Mesenchymal stem cell (in vitro differentiated cells and primary cell): ENCODE data around the gene POLR2F.

ENCODE experiments used
- DNase-seq: peaks from one replicate; pipeline ENCODE4 v3.0.0-alpha.2; 2013
- H2AFZ ChIP-seq: one replicate; pipeline ENCODE4 v1.6.1; 2013; ENCODE audit warnings: low read depth, mild to moderate bottlenecking, control low read depth, inconsistent platforms, low read length, moderate library complexity
- H2AK5ac ChIP-seq: 2 replicates; pipeline ENCODE4 v1.6.1; 2013; ENCODE audit warnings: low read length, moderate library complexity, mild to moderate bottlenecking, inconsistent platforms; ENCODE audit not compliant: severe bottlenecking
- H2BK120ac ChIP-seq: one replicate; pipeline ENCODE4 v1.6.1; 2013; ENCODE audit warnings: low read depth, mild to moderate bottlenecking, inconsistent platforms, low read length, moderate library complexity
- H2BK12ac ChIP-seq, 2 experiments: one replicate each; pipeline ENCODE4 v1.6.1; 2013; ENCODE audit warnings: inconsistent platforms in 2 of 2, low read length in 2 of 2, mild to moderate bottlenecking in 2 of 2, moderate library complexity in 2 of 2, control low read depth in 1 of 2
- H2BK15ac ChIP-seq: one replicate; pipeline ENCODE4 v1.6.1; 2013; ENCODE audit warnings: mild to moderate bottlenecking, low read depth, inconsistent platforms; ENCODE audit not compliant: poor library complexity, severe bottlenecking
- H2BK5ac ChIP-seq: 2 replicates; pipeline ENCODE4 v1.6.1; 2013; ENCODE audit warnings: low read depth, mild to moderate bottlenecking, low read length, control low read depth, inconsistent platforms; ENCODE audit not compliant: poor library complexity, severe bottlenecking
- H3K14ac ChIP-seq, 2 experiments: one replicate each; pipeline ENCODE4 v1.6.1; 2013; ENCODE audit warnings: inconsistent platforms in 2 of 2, low read length in 2 of 2, control low read depth in 1 of 2, mild to moderate bottlenecking in 1 of 2, moderate library complexity in 1 of 2
- H3K18ac ChIP-seq, 2 experiments: one replicate each; pipeline ENCODE4 v1.6.1; 2013; ENCODE audit warnings: inconsistent platforms in 2 of 2, low read length in 2 of 2, control low read depth in 1 of 2, low read depth in 1 of 2, mild to moderate bottlenecking in 1 of 2
- H3K23ac ChIP-seq, 2 experiments: one replicate each; pipeline ENCODE4 v1.6.1; 2013; ENCODE audit warnings: inconsistent platforms in 2 of 2, low read length in 2 of 2, mild to moderate bottlenecking in 2 of 2, moderate library complexity in 2 of 2, control low read depth in 1 of 2
- H3K27ac ChIP-seq: 2 replicates; pipeline ENCODE4 v1.5.1; 2013; ENCODE audit warnings: mild to moderate bottlenecking, moderate library complexity, low read length, control low read depth, inconsistent platforms; ENCODE audit not compliant: poor library complexity, severe bottlenecking
- H3K27me3 ChIP-seq, 2 experiments: 2 replicates each; pipeline versions ENCODE4 v1.6.1 to v1.7.0; 2013; ENCODE audit warnings: low read length in 2 of 2, mild to moderate bottlenecking in 2 of 2, moderate library complexity in 2 of 2, control low read depth in 1 of 2, inconsistent platforms in 1 of 2; ENCODE audit not compliant: control insufficient read depth in 1 of 2, insufficient read depth in 1 of 2
- H3K36me3 ChIP-seq, 2 experiments: 2 replicates each; pipeline versions ENCODE4 v1.6.1 to v1.7.0; 2013; ENCODE audit warnings: low read length in 2 of 2, control low read depth in 1 of 2, inconsistent platforms in 1 of 2, low read depth in 1 of 2, mild to moderate bottlenecking in 1 of 2; ENCODE audit not compliant: insufficient read depth in 2 of 2, control insufficient read depth in 1 of 2
- H3K4ac ChIP-seq, 2 experiments: one replicate each; pipeline ENCODE4 v1.6.1; 2013; ENCODE audit warnings: inconsistent platforms in 2 of 2, low read length in 2 of 2, mild to moderate bottlenecking in 2 of 2, moderate library complexity in 2 of 2, control low read depth in 1 of 2, low read depth in 1 of 2
- H3K4me1 ChIP-seq: 2 replicates; pipeline ENCODE4 v1.6.1; 2013; ENCODE audit warnings: low read depth, low read length, control low read depth; ENCODE audit not compliant: control insufficient read depth, insufficient read depth
- H3K4me2 ChIP-seq: 2 replicates; pipeline ENCODE4 v1.6.1; 2013; ENCODE audit warnings: low read length, mild to moderate bottlenecking, inconsistent platforms; ENCODE audit not compliant: poor library complexity, severe bottlenecking
- H3K4me3 ChIP-seq, 2 experiments: 2 replicates each; pipeline versions ENCODE4 v1.5.1 to v1.7.0; 2013; ENCODE audit warnings: low read length in 2 of 2, mild to moderate bottlenecking in 2 of 2, control low read depth in 1 of 2, low read depth in 1 of 2; ENCODE audit not compliant: insufficient read depth in 1 of 2
- H3K79me1 ChIP-seq: replicated peaks from 2 replicates; pipeline ENCODE4 v1.6.1; 2013; ENCODE audit warnings: mild to moderate bottlenecking, control low read depth, low read length, inconsistent platforms; ENCODE audit not compliant: poor library complexity, severe bottlenecking
- H3K9ac ChIP-seq: 2 replicates; pipeline ENCODE4 v1.7.0; 2013; ENCODE audit warnings: mild to moderate bottlenecking, low read length, moderate library complexity
- H3K9me3 ChIP-seq: 2 replicates; pipeline ENCODE4 v1.7.0; 2013; ENCODE audit warnings: mild to moderate bottlenecking, low read length; ENCODE audit not compliant: control insufficient read depth
- H4K8ac ChIP-seq: one replicate; pipeline ENCODE4 v1.6.1; 2013; ENCODE audit warnings: inconsistent platforms, mild to moderate bottlenecking, low read length, moderate library complexity
- H4K91ac ChIP-seq: one replicate; pipeline ENCODE4 v1.6.1; 2013; ENCODE audit warnings: mild to moderate bottlenecking, low read length, inconsistent platforms
- WGBS: methylation state at CpG from one replicate; pipeline ENCODE4 v1.1.7; 2013; ENCODE audit warnings: mixed read lengths; 5-methylcytosine and 5-hydroxymethylcytosine counted together

POLR2F gene

GRCh38 chr22:37968452-37969251 lies 15.2 kb downstream of the POLR2F start:
- Histone ChIP-seq H3K36me3 (peaks cover 51 to 52% of the 10 kb centered on the region in 2 experiments), H3K14ac (no peak overlapping the region), H3K9me3 (no peaks in the 10 kb centered on the region), H4K91ac (no peak overlapping the region), H4K8ac (no peak overlapping the region), H2AFZ (no peak overlapping the region), H3K4ac (no peak overlapping the region), H2BK12ac (no peak overlapping the region), H3K4me1 (peaks cover 18% of the 10 kb centered on the region), H3K27me3 (no peaks in the 10 kb centered on the region), H2BK15ac (no peak overlapping the region), H2BK5ac (no peak overlapping the region), H2AK5ac (no peak overlapping the region), H3K27ac (no peak overlapping the region), H3K23ac (no peak overlapping the region), H3K4me2 (no peak overlapping the region), H3K4me3 (no peak overlapping the region), H3K79me1 (peaks cover 13% of the 10 kb centered on the region), H3K18ac (no peak overlapping the region), H3K9ac (no peak overlapping the region), H2BK120ac (no peak overlapping the region)
- WGBS = 94% methylated on average over 4 of the region's 5 CpGs
- no peak for DNase-seq

- Histone ChIP-seq H3K36me3 (peaks cover 45 to 49% of the 10 kb centered on the region in 2 experiments), H3K27me3 (no peaks in the 10 kb centered on the region), H2BK120ac (no peak overlapping the region), H3K9ac (no peak overlapping the region), H3K14ac (no peak overlapping the region), H3K4ac (no peak overlapping the region), H3K18ac (no peak overlapping the region), H2AFZ (no peak overlapping the region), H4K91ac (no peak overlapping the region), H3K4me2 (no peak overlapping the region), H3K4me1 (peaks cover 16% of the 10 kb centered on the region), H2BK12ac (no peak overlapping the region), H4K8ac (no peak overlapping the region), H3K27ac (no peak overlapping the region), H3K9me3 (no peaks in the 10 kb centered on the region), H2BK5ac (no peak overlapping the region), H3K79me1 (peaks cover 13% of the 10 kb centered on the region), H3K4me3 (no peak overlapping the region), H3K23ac (no peak overlapping the region), H2AK5ac (no peak overlapping the region), H2BK15ac (no peak overlapping the region)
- DNase-seq = no peak
- 95% methylated on average over 4 of the region's 4 CpGs for WGBS
These were observed 17.4 kb downstream of the POLR2F start for GRCh38 chr22:37970864-37971263.

GRCh38 chr22:37971475-37972434 lies 18.3 kb downstream of the POLR2F start:
- H3K4me1 ChIP-seq = peaks cover 9% of the 10 kb centered on the region
- H3K36me3 ChIP-seq = peaks cover 44 to 48% of the 10 kb centered on the region in 2 experiments
- WGBS = 85% methylated on average over 4 of the region's 7 CpGs
- H2AK5ac ChIP-seq = no peak overlapping the region
- H2BK12ac ChIP-seq = no peak overlapping the region
- no peaks in the 10 kb centered on the region for H3K27me3 ChIP-seq
- no peak overlapping the region for H2BK15ac ChIP-seq
- H3K18ac ChIP-seq = no peak overlapping the region
- H3K27ac ChIP-seq = no peak overlapping the region
- H3K79me1 ChIP-seq = peaks cover 9% of the 10 kb centered on the region
- H3K9me3 ChIP-seq = no peaks in the 10 kb centered on the region
- H3K23ac ChIP-seq = peak overlapping the region in 1 of 2 experiments; percentile 9
- no peak overlapping the region for H3K4me2 ChIP-seq
- H2BK120ac ChIP-seq = no peak overlapping the region
- no peak for DNase-seq
- no peak overlapping the region for H3K9ac ChIP-seq
- H3K4ac ChIP-seq = no peak overlapping the region
- no peak overlapping the region for H2BK5ac ChIP-seq
- no peak overlapping the region for H2AFZ ChIP-seq
- H3K4me3 ChIP-seq = no peak overlapping the region
- H4K8ac ChIP-seq = no peak overlapping the region
- H4K91ac ChIP-seq = no peak overlapping the region
- peak overlapping the region in 1 of 2 experiments; percentile 7 for H3K14ac ChIP-seq

- H3K23ac ChIP-seq = no peak overlapping the region
- no peak overlapping the region for H3K4me3 ChIP-seq
- no peak overlapping the region for H3K9ac ChIP-seq
- H2BK5ac ChIP-seq = no peak overlapping the region
- no peak overlapping the region for H3K4ac ChIP-seq
- H3K27ac ChIP-seq = no peak overlapping the region
- H2AK5ac ChIP-seq = no peak overlapping the region
- peaks cover 6% of the 10 kb centered on the region for H3K79me1 ChIP-seq
- H3K9me3 ChIP-seq = no peaks in the 10 kb centered on the region
- H2BK12ac ChIP-seq = no peak overlapping the region
- H3K4me2 ChIP-seq = no peak overlapping the region
- H2AFZ ChIP-seq = no peak overlapping the region
- no peak overlapping the region for H3K14ac ChIP-seq
- no peak for DNase-seq
- peaks cover 36 to 42% of the 10 kb centered on the region in 2 experiments for H3K36me3 ChIP-seq
- H3K27me3 ChIP-seq = no peaks in the 10 kb centered on the region
- peaks cover 7% of the 10 kb centered on the region for H3K4me1 ChIP-seq
- H4K91ac ChIP-seq = no peak overlapping the region
- H2BK15ac ChIP-seq = no peak overlapping the region
- 78% methylated on average over 2 of the region's 3 CpGs for WGBS
- no peak overlapping the region for H3K18ac ChIP-seq
- no peak overlapping the region for H2BK120ac ChIP-seq
- H4K8ac ChIP-seq = no peak overlapping the region
These were observed 19.0 kb downstream of the POLR2F start for GRCh38 chr22:37972527-37972926.
